HepG2 (cell line): ENCODE results near the gene PYGO2. TPM values are rescaled to one million over a fixed set of nuclear protein-coding genes. Genes with fewer than 3 reads are reported as not detected.
A peak's percentile ranks its signal among the peaks of the same experiment; 100 is the strongest.

ENCODE experiments used
- ESRRA ChIP-seq: sonication (generic); formaldehyde crosslinking; IDR thresholded peaks from 2 replicates; pipeline ENCODE4 v1.5.1; 2020; ENCODE audit warnings: mild to moderate bottlenecking, low read depth, missing genetic modification reagents
- JARID2 ChIP-seq: sonication (generic); formaldehyde crosslinking; IDR thresholded peaks from 2 replicates; pipeline ENCODE4 v1.8.1; 2023; ENCODE audit warnings: missing genetic modification reagents, inconsistent platforms; ENCODE audit not compliant: insufficient replicate concordance
- KAT7 ChIP-seq: IDR thresholded peaks from 2 replicates; pipeline ENCODE4 v1.6.1; 2018; ENCODE audit warnings: borderline replicate concordance, missing compliant biosample characterization
- MEF2D ChIP-seq: sonication (generic); formaldehyde crosslinking; IDR thresholded peaks from 2 replicates; pipeline ENCODE4 v1.5.1; 2020; ENCODE audit warnings: mild to moderate bottlenecking, missing genetic modification reagents
- NR2F2 ChIP-seq: IDR thresholded peaks from 2 replicates; pipeline ENCODE4 v1.6.1; 2012; ENCODE audit warnings: low read depth, inconsistent platforms, borderline replicate concordance
- PRMT3 ChIP-seq: sonication (generic); formaldehyde crosslinking; IDR thresholded peaks from 2 replicates; pipeline ENCODE4 v1.8.1; 2022; ENCODE audit warnings: low read depth, mild to moderate bottlenecking, moderate library complexity, missing genetic modification reagents, borderline replicate concordance
- REST ChIP-seq, 2 experiments: IDR thresholded peaks; 2 replicates each; pipeline ENCODE4 v1.6.1; 2011 to 2012; ENCODE audit warnings: low read length in 2 of 2, borderline replicate concordance in 1 of 2, low read depth in 1 of 2, mild to moderate bottlenecking in 1 of 2, moderate library complexity in 1 of 2
- SAP130 ChIP-seq: IDR thresholded peaks from 2 replicates; pipeline ENCODE4 v1.6.1; 2016; ENCODE audit warnings: low read depth
- SP4 ChIP-seq: sonication (generic); formaldehyde crosslinking; IDR thresholded peaks from 2 replicates; pipeline ENCODE4 v1.8.1; 2023; ENCODE audit warnings: mild to moderate bottlenecking, missing genetic modification reagents
- TERF1 ChIP-seq: sonication (generic); formaldehyde crosslinking; IDR thresholded peaks from 2 replicates; pipeline ENCODE4 v1.8.0; 2022; ENCODE audit warnings: mild to moderate bottlenecking, missing genetic modification reagents, moderate library complexity
- ZBTB7B ChIP-seq: sonication (generic); formaldehyde crosslinking; IDR thresholded peaks from 2 replicates; pipeline ENCODE4 v1.4.0; 2020; ENCODE audit warnings: missing genetic modification reagents
- ZNF136 ChIP-seq: sonication (generic); formaldehyde crosslinking; IDR thresholded peaks from 2 replicates; pipeline ENCODE4 v1.8.1; 2022; ENCODE audit warnings: low read depth, mild to moderate bottlenecking, moderate library complexity, missing genetic modification reagents
- ZNF256 ChIP-seq: sonication (generic); formaldehyde crosslinking; conservative IDR thresholded peaks from 2 replicates; pipeline ENCODE4 v1.4.0; 2020; ENCODE audit warnings: missing genetic modification reagents
- ZNF816 ChIP-seq: sonication (generic); formaldehyde crosslinking; IDR thresholded peaks from 2 replicates; pipeline ENCODE4 v1.8.0; 2022; ENCODE audit warnings: missing genetic modification reagents, mild to moderate bottlenecking, borderline replicate concordance
- ZSCAN31 ChIP-seq: sonication (generic); formaldehyde crosslinking; IDR thresholded peaks from 2 replicates; pipeline ENCODE4 v1.5.0; 2020; ENCODE audit warnings: low read depth, mild to moderate bottlenecking, missing genetic modification reagents
- polyA plus RNA-seq, 8 experiments: library from polyadenylated mRNA; depleted of rRNA in 3 of 8; stranded (reverse) in 7 of 8; unstranded in 1 of 8; fragments of >200 nt; fragmentation: Illumina TruSeq in 4 of 8; extraction: Trizol in 4 of 8; gene quantifications; 2 replicates each; pipeline versions ENCODE4 v1.2.1 to v1.2.3, GENCODE V29; 2011 to 2016; ENCODE audit warnings: low read depth in 4 of 8, missing spikeins in 1 of 8, mixed read lengths in 1 of 8; ENCODE audit not compliant: insufficient read depth in 1 of 8
- total RNA-seq, 5 experiments: library from RNA; depleted of rRNA; stranded (reverse); fragments of >200 nt; fragmentation: Illumina TruSeq; extraction: Trizol; gene quantifications; 2 replicates each; pipeline ENCODE4 v1.2.3, GENCODE V29; 2016; ENCODE audit warnings: low read depth in 1 of 5
- TF ChIP-seq, protein P1 (sequence below): sonication (generic); formaldehyde crosslinking; IDR thresholded peaks from 2 replicates; pipeline ENCODE4 v1.5.0; 2020; ENCODE audit warnings: mild to moderate bottlenecking, missing genetic modification reagents, moderate library complexity
- TF ChIP-seq, protein P2 (sequence below): IDR thresholded peaks from 2 replicates; pipeline ENCODE4 v1.6.1; 2012; ENCODE audit warnings: low read depth, low read length, improper control_type of control experiment
- TF ChIP-seq, protein P3 (sequence below): sonication (generic); formaldehyde crosslinking; IDR thresholded peaks from 2 replicates; pipeline ENCODE4 v1.8.0; 2022; ENCODE audit warnings: missing genetic modification reagents, mild to moderate bottlenecking, moderate library complexity, borderline replicate concordance

PYGO2 gene
- total and polyA plus RNA-seq, 2 of the 13 experiments (the other 11 are each of a cell fraction or from before 2014, with no cell fraction given) = 20.3 to 21.8 TPM

GRCh38 chr1:154974808-154975408 lies 13.3 kb upstream of the PYGO2 start (continued):
- TF ChIP-seq, protein P1, sequence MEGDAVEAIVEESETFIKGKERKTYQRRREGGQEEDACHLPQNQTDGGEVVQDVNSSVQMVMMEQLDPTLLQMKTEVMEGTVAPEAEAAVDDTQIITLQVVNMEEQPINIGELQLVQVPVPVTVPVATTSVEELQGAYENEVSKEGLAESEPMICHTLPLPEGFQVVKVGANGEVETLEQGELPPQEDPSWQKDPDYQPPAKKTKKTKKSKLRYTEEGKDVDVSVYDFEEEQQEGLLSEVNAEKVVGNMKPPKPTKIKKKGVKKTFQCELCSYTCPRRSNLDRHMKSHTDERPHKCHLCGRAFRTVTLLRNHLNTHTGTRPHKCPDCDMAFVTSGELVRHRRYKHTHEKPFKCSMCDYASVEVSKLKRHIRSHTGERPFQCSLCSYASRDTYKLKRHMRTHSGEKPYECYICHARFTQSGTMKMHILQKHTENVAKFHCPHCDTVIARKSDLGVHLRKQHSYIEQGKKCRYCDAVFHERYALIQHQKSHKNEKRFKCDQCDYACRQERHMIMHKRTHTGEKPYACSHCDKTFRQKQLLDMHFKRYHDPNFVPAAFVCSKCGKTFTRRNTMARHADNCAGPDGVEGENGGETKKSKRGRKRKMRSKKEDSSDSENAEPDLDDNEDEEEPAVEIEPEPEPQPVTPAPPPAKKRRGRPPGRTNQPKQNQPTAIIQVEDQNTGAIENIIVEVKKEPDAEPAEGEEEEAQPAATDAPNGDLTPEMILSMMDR (CRISPR knock-in tag) = peak; percentile 6; the same call in 1 of the 2 replicates
- TF ChIP-seq SAP130 (CRISPR knock-in tag) = peak; percentile 53
- TF ChIP-seq TERF1 (CRISPR knock-in tag) = no peak
- TF ChIP-seq, protein P2, sequence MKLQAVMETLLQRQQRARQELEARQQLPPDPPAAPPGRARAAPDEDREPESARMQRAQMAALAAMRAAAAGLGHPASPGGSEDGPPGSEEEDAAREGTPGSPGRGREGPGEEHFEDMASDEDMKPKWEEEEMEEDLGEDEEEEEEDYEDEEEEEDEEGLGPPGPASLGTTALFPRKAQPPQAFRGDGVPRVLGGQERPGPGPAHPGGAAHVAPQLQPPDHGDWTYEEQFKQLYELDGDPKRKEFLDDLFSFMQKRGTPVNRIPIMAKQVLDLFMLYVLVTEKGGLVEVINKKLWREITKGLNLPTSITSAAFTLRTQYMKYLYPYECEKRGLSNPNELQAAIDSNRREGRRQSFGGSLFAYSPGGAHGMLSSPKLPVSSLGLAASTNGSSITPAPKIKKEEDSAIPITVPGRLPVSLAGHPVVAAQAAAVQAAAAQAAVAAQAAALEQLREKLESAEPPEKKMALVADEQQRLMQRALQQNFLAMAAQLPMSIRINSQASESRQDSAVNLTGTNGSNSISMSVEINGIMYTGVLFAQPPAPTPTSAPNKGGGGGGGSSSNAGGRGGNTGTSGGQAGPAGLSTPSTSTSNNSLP = peak; percentile 34; the same call in 1 of the 2 replicates
- no peak for TF ChIP-seq ZBTB7B (CRISPR knock-in tag)
- no peak for TF ChIP-seq ZNF136 (CRISPR knock-in tag)
- 0 out of 2 replicates have a peak, but pooled peaks have one; percentile 23 for TF ChIP-seq KAT7
- TF ChIP-seq REST (IDR thresholded peaks at IDR 0.05; ENCODE audit: borderline replicate concordance in 1 of 2, low read depth in 1 of 2, low read length in 2 of 2) = 0 out of 4 replicates have a peak, but pooled peaks of 1 of the 2 experiments have one; percentile 37
- TF ChIP-seq ZSCAN31 (CRISPR knock-in tag) = 0 out of 2 replicates have a peak, but pooled peaks have one; percentile 45
- no peak for TF ChIP-seq ESRRA
- TF ChIP-seq SP4 (CRISPR knock-in tag) = no peak; the same call in 1 of the 2 replicates
- peak; percentile 28; the same call in 1 of the 2 replicates for TF ChIP-seq NR2F2
- no peak for TF ChIP-seq ZNF256 (CRISPR knock-in tag)
- peak; percentile 3; the same call in 1 of the 2 replicates for TF ChIP-seq MEF2D (CRISPR knock-in tag)
- TF ChIP-seq, protein P3, sequence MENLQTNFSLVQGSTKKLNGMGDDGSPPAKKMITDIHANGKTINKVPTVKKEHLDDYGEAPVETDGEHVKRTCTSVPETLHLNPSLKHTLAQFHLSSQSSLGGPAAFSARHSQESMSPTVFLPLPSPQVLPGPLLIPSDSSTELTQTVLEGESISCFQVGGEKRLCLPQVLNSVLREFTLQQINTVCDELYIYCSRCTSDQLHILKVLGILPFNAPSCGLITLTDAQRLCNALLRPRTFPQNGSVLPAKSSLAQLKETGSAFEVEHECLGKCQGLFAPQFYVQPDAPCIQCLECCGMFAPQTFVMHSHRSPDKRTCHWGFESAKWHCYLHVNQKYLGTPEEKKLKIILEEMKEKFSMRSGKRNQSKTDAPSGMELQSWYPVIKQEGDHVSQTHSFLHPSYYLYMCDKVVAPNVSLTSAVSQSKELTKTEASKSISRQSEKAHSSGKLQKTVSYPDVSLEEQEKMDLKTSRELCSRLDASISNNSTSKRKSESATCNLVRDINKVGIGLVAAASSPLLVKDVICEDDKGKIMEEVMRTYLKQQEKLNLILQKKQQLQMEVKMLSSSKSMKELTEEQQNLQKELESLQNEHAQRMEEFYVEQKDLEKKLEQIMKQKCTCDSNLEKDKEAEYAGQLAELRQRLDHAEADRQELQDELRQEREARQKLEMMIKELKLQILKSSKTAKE (CRISPR knock-in tag) = no peak
- no peak for TF ChIP-seq JARID2
- no peak for TF ChIP-seq PRMT3 (CRISPR knock-in tag)
- TF ChIP-seq ZNF816 (CRISPR knock-in tag) = peak; percentile 81; the same call in 1 of the 2 replicates
